GM23248 (cell line): ENCODE data around the gene GPR176.

Experiments
- EZH2 ChIP-seq: fragments of 200-600 bp; sonication (generic); IDR thresholded peaks from 2 replicates; pipeline ENCODE4 v1.6.1; 2018; ENCODE audit warnings: antibody characterized with exemption, mild to moderate bottlenecking; ENCODE audit not compliant: insufficient read depth, poor library complexity, severe bottlenecking
- EZH2phosphoT487 ChIP-seq: fragments of 200-600 bp; sonication (generic); IDR thresholded peaks from 2 replicates; pipeline ENCODE4 v1.6.1; 2018; ENCODE audit warnings: antibody characterized with exemption, moderate library complexity, mild to moderate bottlenecking, low read depth; ENCODE audit not compliant: insufficient read depth

- TF ChIP-seq EZH2, result no peak
- TF ChIP-seq EZH2phosphoT487, result no peak
These were observed 38.3 kb downstream of the GPR176 start for GRCh38 chr15:39881790-39882189.
